GM19240 (cell line): ENCODE results near the gene CCDC86.

Experiments used
- DNase-seq: peaks from one replicate; pipeline ENCODE4 v3.0.0; 2011; ENCODE audit warnings: low spot score; ENCODE audit not compliant: insufficient read length

Gene CCDC86

GRCh38 chr11:60852117-60852981, 10.4 kb downstream of the CCDC86 start:
- no peak for DNase-seq

GRCh38 chr11:60852982-60853950, 11.4 kb downstream of the CCDC86 start:
- no peak for DNase-seq

DNA sequence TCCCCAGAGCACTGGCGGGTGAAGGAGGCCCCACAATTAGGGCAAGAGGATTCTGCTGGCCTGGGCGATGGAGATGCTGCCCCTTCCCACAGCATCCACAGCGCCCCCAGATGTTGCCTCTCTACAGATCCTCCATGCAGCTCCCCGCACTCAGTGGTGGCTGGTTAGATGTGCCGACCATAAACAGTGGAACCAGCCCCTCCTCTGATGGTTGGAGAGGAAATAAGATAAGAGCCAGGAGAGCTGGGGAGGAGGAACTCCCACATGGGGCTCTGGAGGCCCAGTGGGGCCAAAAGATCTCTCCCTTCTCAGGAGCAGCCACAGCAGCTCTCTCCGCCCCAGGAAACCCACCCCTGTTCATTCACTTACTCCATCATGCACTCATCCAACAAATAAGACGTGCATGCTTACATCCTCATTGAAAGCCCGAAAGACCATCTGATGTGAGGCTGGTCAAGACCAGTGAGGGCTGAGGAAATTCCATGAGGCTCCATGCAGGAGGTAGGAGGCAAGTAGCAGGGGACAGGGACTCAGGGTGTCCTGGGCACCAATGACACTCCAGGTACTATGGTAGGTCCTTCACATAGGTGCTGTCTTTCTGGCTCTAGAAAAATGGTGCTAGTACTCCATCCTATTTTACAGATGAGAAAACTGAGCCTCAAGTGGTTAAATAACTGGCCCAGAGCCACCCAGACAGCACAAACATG, 12.4 kb downstream of the CCDC86 start:
- DNase-seq: no peak

GRCh38 chr11:60854847-60855725, 13.2 kb downstream of the CCDC86 start:
- no peak for DNase-seq

- DNase-seq: no peak
Observed at GRCh38 chr11:60855726-60856633, 14.1 kb downstream of the CCDC86 start, which contains the start of gene PTGDR2. PTGDR2 (minus strand) TSS chr11:60855950; CDS start chr11:60853722, 2,228 bp downstream.

DNA sequence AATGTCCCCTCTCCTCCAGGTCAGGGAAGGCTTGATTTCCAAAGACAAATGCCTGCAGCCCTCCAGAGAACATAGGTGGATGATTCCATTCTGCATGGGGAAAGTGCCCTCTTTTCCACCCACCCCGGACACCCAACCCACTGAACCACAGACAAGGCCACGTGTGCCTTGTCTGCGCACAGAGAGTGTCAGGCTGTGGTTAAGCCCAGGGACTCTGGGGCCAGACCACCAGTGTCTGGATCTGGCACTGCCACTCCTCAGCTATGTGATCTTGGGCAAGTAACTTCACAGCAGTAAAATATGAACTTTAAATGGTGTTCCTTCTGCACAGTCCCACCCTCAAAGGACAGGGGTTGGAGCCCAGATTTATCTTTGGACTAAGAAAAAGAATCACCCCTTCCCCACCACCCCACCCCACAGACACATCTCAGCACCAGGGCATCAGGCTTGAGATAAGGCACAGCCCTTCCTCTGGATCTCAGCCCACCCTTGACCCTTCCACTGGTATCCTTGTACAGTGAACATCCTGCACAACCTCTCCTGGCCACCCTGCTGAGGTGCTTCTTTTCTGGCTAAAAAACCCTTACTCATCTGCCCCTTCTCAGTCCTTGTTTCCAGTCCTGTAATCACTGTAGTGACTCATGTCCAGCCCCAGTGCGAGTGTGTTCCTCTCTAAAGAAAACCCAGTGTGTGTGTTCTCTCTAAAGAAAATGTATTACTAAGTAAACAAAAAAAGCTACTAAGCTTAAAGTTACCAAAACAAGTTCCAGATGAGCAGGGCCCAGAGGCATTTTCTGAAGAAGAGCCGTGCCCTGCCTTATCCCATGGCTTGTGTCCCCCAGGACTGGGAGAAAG, 15.7 kb downstream of the CCDC86 start:
- no peak for DNase-seq

DNA sequence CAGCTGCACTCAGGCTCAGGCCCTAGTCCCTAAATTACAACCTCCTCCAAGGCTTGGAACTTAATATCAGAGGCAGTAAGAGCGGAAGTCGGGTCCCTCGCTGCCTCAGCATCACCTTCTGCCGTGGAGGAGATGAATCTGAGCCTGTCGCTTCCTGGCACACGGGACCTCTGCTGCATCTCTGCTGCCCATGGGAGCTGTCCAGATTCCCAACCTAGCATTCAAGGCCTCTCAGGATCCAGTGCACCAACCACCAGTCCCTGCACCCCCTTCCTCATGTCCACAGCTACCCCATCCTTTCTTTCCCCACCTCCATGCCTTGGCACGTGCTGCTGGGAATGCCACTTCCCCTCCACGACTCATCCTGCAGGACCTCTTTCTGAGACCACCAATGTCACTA, 16.3 kb downstream of the CCDC86 start:
- DNase-seq: no peak

DNA sequence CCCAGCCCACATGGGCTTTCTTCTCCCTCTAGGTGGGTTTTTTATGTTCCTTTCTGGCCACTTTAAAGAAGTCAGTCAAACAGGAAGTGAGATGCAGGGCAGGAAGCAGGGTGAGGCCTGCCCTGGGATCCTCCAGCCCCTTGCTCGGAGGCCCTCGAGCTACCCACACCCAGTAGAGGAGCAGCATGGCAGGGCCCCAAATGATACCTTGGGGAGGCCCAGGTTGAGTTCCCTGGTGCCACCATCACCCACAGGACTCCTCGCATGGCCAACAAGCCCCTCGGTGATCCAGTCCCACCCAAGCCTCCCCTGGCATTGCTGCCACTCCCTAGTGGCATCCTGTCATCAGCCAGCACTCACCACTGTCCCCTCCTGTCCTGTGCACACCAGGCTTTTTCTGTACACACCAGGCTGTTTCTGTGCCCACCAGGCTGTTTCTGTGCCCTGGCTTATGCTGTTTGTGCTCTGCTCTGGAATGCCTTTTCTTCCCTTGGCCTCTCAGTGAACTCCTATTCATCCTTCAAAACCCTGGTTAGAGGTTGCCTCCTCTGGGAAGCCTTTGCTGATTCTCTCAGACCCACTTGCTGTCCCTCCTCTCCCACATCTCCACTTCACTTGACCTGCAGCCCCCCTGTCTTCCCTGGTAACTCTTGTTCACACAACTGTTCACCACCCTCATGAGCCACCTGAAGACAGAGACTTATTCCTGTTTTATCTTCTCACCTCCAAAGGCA, 17.0 kb downstream of the CCDC86 start:
- DNase-seq: no peak

DNA sequence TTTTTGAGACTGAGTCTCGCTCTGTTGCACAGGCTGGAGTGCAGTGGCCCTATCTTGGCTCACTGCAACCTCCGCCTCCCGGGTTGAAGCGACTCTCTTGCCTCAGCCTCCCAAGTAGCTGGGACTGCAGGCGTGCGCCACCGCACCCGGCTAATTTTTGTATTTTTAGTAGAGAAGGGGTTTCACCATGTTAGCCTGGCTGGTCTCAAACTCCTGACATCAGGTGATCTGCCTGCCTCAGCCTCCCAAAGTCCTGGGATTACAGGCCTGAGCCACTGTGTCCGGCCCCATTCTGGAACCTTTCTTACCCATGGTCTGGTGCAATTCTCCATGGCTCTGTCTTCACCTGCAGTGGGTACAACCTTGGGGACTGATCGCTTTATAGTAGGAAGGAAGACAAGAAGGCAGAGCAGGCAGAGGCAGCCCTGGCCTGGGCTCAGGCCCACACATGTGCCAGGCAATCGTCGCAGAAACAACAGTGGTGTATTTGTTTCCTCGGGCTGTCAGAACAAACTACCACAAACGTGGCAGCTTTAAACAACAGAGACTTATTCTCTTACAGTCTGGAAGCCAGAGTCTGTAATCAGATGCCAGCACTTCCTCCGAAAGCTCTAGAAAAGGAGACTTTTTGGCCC, 17.8 kb downstream of the CCDC86 start:
- DNase-seq: no peak

DNA sequence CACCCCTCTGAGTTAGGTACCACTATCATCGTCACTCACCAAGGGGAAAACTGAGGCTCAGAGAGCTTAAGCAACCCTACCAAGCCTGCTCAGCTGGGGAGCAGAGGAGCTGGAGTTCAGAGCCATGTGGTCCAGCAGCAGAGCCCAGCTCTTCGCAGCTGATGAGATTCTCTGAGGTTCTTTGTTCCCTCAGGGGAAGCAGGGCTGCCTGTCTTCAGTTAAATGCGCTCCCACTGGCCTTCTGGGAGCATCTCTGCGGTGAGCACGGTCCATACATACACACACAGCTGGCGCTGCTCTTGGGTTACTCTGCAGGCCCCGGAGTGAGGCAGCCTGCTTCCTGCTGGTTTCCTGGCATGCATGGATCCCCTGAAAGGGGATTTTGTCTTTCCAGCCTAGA, 19.0 kb downstream of the CCDC86 start:
- no peak for DNase-seq

DNA sequence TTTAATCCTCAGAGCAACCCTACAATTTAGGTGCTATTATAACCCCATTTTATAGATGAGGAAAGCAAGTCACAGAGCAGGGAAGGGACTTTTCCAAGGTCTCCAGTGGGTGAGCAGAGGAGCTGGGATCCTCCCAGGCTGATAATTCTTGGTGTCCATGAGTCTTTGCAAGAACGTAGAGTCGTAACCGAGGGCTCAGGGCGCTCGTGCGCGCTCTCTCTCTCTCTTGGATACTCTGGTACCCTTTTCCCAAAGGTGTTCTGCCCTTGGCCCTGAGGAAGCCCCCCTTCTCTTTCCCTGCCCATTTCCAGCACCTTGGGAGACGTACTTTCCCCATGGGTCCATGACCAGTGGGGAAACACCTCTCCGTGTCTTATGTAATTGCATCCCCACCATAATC, 20.3 kb downstream of the CCDC86 start:
- no peak for DNase-seq

- DNase-seq: no peak
Observed at GRCh38 chr11:60863550-60864521, 21.9 kb downstream of the CCDC86 start.

DNA sequence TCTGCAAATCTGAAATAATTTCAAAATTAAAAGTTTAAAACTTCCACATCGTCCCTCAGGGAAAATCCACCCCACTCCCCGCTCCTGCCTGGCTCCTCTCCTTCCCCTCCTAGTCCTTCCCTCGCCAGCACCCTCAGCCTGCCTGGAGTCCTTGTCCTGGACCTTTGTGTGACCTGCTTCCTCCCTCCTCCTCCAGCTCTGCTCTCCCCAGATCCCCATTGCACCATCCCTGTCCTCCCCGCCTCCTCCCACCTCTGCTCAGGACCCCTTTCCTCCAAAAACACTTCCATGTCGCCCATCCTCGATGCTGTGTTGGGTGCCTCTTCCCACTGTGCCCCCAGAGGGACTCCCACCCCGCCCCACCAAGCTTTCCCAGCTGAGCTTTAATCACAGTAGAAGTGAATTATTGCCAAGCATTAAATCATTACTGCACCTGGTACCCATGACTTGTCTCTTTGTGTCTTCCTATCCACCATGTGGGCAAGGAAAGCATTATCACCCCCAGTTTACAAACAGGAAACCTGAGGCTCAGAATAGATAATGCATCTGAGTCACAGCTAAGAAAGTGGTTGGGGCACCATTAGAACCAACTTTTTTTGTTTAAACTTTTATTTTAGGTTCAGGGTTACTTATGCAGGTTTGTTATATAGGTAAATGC, 23.1 kb downstream of the CCDC86 start:
- no peak for DNase-seq

DNA sequence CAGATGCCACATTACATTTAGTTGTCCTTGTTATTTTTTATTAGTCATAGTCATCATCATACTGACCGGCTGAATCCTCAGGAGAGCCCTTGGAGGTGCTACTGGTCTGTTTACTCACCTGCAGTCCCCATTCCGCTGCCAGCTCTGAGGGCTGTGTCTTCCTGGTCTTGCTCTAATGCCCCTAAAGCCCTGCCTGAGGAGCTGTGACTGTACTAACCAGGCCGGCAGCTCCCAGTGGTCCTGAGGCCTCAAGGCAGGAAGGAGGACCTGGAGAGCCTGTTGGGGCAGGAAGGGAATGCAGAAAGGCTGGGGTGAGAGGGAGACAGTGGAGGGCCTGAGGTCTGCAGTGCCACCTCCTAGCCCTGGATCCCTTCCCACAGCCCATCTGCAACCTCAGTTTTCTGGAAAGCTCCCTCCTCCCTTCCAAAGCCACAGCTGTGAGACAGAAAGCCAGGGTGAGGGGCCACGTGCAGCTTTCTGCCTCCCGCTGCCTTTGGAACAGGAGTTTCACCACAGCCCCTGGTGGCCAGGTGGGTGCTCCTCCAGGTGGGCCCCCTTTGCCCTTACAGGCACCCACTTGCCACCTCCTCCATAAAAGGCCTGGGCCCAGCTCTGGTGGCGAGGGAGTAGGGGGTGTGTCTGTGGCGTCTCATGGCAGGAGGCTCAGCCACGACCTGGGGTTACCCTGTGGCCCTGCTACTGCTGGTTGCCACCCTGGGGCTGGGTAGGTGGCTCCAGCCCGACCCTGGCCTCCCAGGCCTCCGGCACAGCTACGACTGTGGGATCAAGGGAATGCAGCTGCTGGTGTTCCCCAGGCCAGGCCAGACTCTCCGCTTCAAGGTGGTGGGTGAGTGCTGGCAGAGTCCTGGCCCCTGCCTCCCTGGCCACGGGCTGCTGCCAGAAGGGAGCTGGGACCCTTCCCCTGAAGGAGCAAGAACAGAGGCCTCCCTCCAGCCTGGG, 25.3 kb downstream of the CCDC86 start, which contains the start of gene ZP1:
Gene ZP1 (plus strand): TSS at position 632 of the 960 bp plus-strand sequence. CDS start 20 bp downstream, at position 652.
- DNase-seq: no peak
